Calu3 (cell line): Measurements from ENCODE around the gene ARMC12. TPM values are rescaled to one million over a fixed set of nuclear protein-coding genes. Genes with fewer than 3 reads are reported as not detected.

Experiments
- BruUV-seq: library from RNA; stranded (reverse); fragments of 400-500 nt; replicated peaks from 2 replicates; lab custom pipeline; 2021; lab: Mats Ljungman, UMichigan
- CTCF ChIA-PET: fragments of 300-600 bp; sonication (Branson Sonifier 250); formaldehyde crosslinking; loops from one replicate; lab custom pipeline; 2022; ENCODE audit warnings: antibody characterized with exemption; lab: Charles Lee
- DNase-seq: peaks from one replicate; pipeline ENCODE4 v3.0.0; 2022
- H3K27ac Mint-ChIP-seq: one replicate; pipeline ENCODE4 v1.8.0; 2022; ENCODE audit warnings: mixed read lengths; ENCODE audit not compliant: unreplicated experiment
- H3K27me3 Mint-ChIP-seq: one replicate; pipeline ENCODE4 v1.8.0; 2022; ENCODE audit warnings: mixed read lengths; ENCODE audit not compliant: unreplicated experiment
- H3K36me3 Mint-ChIP-seq: one replicate; pipeline ENCODE4 v1.8.0; 2022; ENCODE audit warnings: mild to moderate bottlenecking, moderate library complexity, mixed read lengths; ENCODE audit not compliant: insufficient read depth, unreplicated experiment
- H3K4me1 Mint-ChIP-seq: one replicate; pipeline ENCODE4 v1.8.0; 2022; ENCODE audit warnings: mild to moderate bottlenecking, low read depth, mixed read lengths; ENCODE audit not compliant: unreplicated experiment
- H3K4me3 Mint-ChIP-seq: one replicate; pipeline ENCODE4 v1.8.0; 2022; ENCODE audit warnings: mild to moderate bottlenecking, low read depth, moderate library complexity, mixed read lengths; ENCODE audit not compliant: unreplicated experiment
- H3K9me3 Mint-ChIP-seq: one replicate; pipeline ENCODE4 v1.8.0; 2022; ENCODE audit warnings: low read depth, mixed read lengths; ENCODE audit not compliant: unreplicated experiment
- intact Hi-C: fragments of 100-400 bp; cut with micrococcal nuclease; formaldehyde crosslinking; loops from one replicate; pipeline ENCODE4 v1.10.0; 2022; ENCODE audit not compliant: unreplicated experiment
- total RNA-seq: library from RNA; stranded (reverse); gene quantifications from 2 replicates; pipeline ENCODE4 v1.2.3, GENCODE V29; 2022
- TF ChIP-seq, protein P1 (sequence below): fragments of 200-600 bp; IDR thresholded peaks from one replicate; pipeline ENCODE4 v1.8.0; 2022; ENCODE audit warnings: antibody characterized with exemption; ENCODE audit not compliant: unreplicated experiment

The ARMC12 gene
- total RNA-seq, 1 experiment from 2014 or later, result not detected

DNA sequence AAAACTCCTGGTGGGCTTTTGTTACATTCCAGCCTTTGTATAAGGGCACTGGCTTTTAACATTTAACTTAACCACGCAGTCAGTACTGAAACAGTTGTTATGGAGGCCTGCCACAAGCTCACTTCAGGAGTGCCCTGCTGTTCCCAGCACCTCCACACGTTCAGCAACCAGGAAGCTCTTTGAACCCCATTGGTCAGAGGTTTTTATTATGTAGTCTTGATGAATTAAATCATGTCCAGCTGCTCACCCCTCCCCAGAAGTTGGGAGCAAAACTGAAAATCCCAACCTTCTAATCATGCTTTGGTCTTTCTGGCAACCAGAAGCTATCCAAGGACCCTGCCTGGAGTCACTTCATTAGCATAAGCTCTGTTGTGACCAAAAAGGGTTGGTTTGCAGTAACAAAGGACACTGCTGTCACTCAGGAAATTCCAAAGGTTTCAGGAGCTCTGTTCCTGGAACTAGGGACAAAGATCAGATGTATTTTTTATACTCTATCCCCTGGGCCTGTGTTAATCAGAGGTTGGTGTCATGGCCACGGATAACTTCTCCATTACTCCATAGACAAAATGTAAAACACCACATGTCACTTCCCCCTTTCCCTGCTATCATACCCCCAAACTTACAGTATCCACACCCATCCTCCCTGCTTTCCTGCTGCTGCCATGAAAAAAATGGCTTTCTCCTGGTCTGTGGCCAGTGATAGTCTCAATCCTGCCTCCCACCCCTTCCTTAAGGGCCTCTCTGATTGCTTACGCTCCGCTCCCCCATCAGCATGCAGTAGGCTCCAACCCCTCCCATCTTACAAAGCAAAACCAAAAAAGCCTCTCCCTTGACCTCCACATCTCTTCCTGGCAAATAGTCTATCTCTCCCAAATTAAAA, 3.1 kb downstream of the ARMC12 start:
- no peaks in the 10 kb centered on the region for H3K27me3 Mint-ChIP-seq
- no TSS peak for BruUV-seq
- H3K4me3 Mint-ChIP-seq, result no peak overlapping the region
- TF ChIP-seq, protein P1, sequence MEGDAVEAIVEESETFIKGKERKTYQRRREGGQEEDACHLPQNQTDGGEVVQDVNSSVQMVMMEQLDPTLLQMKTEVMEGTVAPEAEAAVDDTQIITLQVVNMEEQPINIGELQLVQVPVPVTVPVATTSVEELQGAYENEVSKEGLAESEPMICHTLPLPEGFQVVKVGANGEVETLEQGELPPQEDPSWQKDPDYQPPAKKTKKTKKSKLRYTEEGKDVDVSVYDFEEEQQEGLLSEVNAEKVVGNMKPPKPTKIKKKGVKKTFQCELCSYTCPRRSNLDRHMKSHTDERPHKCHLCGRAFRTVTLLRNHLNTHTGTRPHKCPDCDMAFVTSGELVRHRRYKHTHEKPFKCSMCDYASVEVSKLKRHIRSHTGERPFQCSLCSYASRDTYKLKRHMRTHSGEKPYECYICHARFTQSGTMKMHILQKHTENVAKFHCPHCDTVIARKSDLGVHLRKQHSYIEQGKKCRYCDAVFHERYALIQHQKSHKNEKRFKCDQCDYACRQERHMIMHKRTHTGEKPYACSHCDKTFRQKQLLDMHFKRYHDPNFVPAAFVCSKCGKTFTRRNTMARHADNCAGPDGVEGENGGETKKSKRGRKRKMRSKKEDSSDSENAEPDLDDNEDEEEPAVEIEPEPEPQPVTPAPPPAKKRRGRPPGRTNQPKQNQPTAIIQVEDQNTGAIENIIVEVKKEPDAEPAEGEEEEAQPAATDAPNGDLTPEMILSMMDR, result no peak
- H3K27ac Mint-ChIP-seq, result no peak overlapping the region
- intact Hi-C loops, result loop anchor here (5.0 kb wide), 2 partner anchors 53 to 138 kb away; partner anchors contain the start of gene FKBP5
- H3K36me3 Mint-ChIP-seq, result no peaks in the 10 kb centered on the region
- CTCF ChIA-PET, result interaction anchor here (0.7 kb wide), 1 partner anchor 138 kb away, joined by 7 read pairs; no protein-coding TSS in a partner anchor
- no peaks in the 10 kb centered on the region for H3K9me3 Mint-ChIP-seq
- no peak for DNase-seq
- peaks cover 16% of the 10 kb centered on the region for H3K4me1 Mint-ChIP-seq

- no peak overlapping the region for H3K4me3 Mint-ChIP-seq
- no peaks in the 10 kb centered on the region for H3K36me3 Mint-ChIP-seq
- no peak overlapping the region for H3K27ac Mint-ChIP-seq
- TF ChIP-seq, protein P1, result no peak
- CTCF ChIA-PET, result interaction anchor here (0.6 kb wide), 1 partner anchor 454 kb away, joined by 3 read pairs; no protein-coding TSS in a partner anchor
- no TSS peak for BruUV-seq
- peak; percentile 45 for DNase-seq
- H3K27me3 Mint-ChIP-seq, result peaks cover 10% of the 10 kb centered on the region
- H3K4me1 Mint-ChIP-seq, result peaks cover 9% of the 10 kb centered on the region
- intact Hi-C loops, result no loop called here
- no peaks in the 10 kb centered on the region for H3K9me3 Mint-ChIP-seq
These were observed 6.0 kb downstream of the ARMC12 start for GRCh38 chr6:35742842-35743241.

GRCh38 chr6:35745509-35745908, 8.7 kb downstream of the ARMC12 start:
- no TSS peak for BruUV-seq
- Mint-ChIP-seq H3K27ac (no peak overlapping the region), H3K27me3 (peaks cover 10% of the 10 kb centered on the region), H3K36me3 (no peaks in the 10 kb centered on the region), H3K9me3 (no peaks in the 10 kb centered on the region), H3K4me3 (no peak overlapping the region), H3K4me1 (peaks cover 9% of the 10 kb centered on the region)
- intact Hi-C loops, result no loop called here
- no peak for DNase-seq
- CTCF ChIA-PET, result no interaction called here
- TF ChIP-seq, protein P1, result no peak

GRCh38 chr6:35746516-35746915, 9.7 kb downstream of the ARMC12 start:
- DNase-seq, result no peak
- intact Hi-C loops, result no loop called here
- peaks cover 9% of the 10 kb centered on the region for H3K4me1 Mint-ChIP-seq
- H3K4me3 Mint-ChIP-seq, result no peak overlapping the region
- H3K9me3 Mint-ChIP-seq, result no peaks in the 10 kb centered on the region
- H3K27me3 Mint-ChIP-seq, result peaks cover 12% of the 10 kb centered on the region
- H3K27ac Mint-ChIP-seq, result no peak overlapping the region
- TF ChIP-seq, protein P1, result no peak
- CTCF ChIA-PET, result interaction anchor here (1.0 kb wide), 1 partner anchor 9 kb away, joined by 3 read pairs; the partner anchor contains the start of gene ARMC12
- no peaks in the 10 kb centered on the region for H3K36me3 Mint-ChIP-seq
- BruUV-seq, result no TSS peak
